NCI-H1092 treated with DMSO at 0.1 percent for 48 hours (cell line): ENCODE measurements around the gene TBC1D1.
"Not testable (repeated sequence)": the region's sequence is repeated elsewhere in the genome, so short reads cannot be mapped to it uniquely, and the experiment has no call there.

ENCODE experiments used
- DNase-seq: peaks from one replicate; lab custom pipeline; 2025; lab: John Stamatoyannopoulos, UW

The TBC1D1 gene

GRCh38 chr4:37964734-37965457 lies 74.0 kb downstream of the TBC1D1 start:
- DNase-seq, result no peak

GRCh38 chr4:37966044-37966443 lies 75.2 kb downstream of the TBC1D1 start:
- DNase-seq, result no peak

- DNase-seq, result no peak
Observed at GRCh38 chr4:37967736-37968135, 76.9 kb downstream of the TBC1D1 start.

- no peak for DNase-seq
Observed at GRCh38 chr4:37968747-37969146, 77.9 kb downstream of the TBC1D1 start.

- DNase-seq, result no peak
Observed at GRCh38 chr4:37970702-37971101, 79.8 kb downstream of the TBC1D1 start.

- DNase-seq, result no peak
Observed at GRCh38 chr4:37971202-37971601, 80.3 kb downstream of the TBC1D1 start.

GRCh38 chr4:37973441-37973840 lies 82.6 kb downstream of the TBC1D1 start:
- no peak for DNase-seq

GRCh38 chr4:37975321-37975822 lies 84.5 kb downstream of the TBC1D1 start:
- DNase-seq, result not testable (repeated sequence)

GRCh38 chr4:37976507-37976906 lies 85.6 kb downstream of the TBC1D1 start:
- no peak for DNase-seq

GRCh38 chr4:37976991-37977470 lies 86.1 kb downstream of the TBC1D1 start:
- DNase-seq, result peak; percentile 41

GRCh38 chr4:37977471-37978247 lies 86.8 kb downstream of the TBC1D1 start:
- peak; percentile 40 for DNase-seq

GRCh38 chr4:37978248-37978924 lies 87.5 kb downstream of the TBC1D1 start:
- no peak for DNase-seq

- no peak for DNase-seq
Observed at GRCh38 chr4:37980246-37980645, 89.4 kb downstream of the TBC1D1 start.

GRCh38 chr4:37981425-37981824 lies 90.5 kb downstream of the TBC1D1 start:
- DNase-seq, result no peak

GRCh38 chr4:37981844-37982720 lies 91.2 kb downstream of the TBC1D1 start:
- no peak for DNase-seq

GRCh38 chr4:37982736-37983135 lies 91.9 kb downstream of the TBC1D1 start:
- DNase-seq, result no peak

GRCh38 chr4:37983951-37984350 lies 93.1 kb downstream of the TBC1D1 start:
- no peak for DNase-seq

- no peak for DNase-seq
Observed at GRCh38 chr4:37985730-37986275, 94.9 kb downstream of the TBC1D1 start.

GRCh38 chr4:37988670-37989069 lies 97.8 kb downstream of the TBC1D1 start:
- no peak for DNase-seq

- no peak for DNase-seq
Observed at GRCh38 chr4:37989398-37990260, 98.7 kb downstream of the TBC1D1 start.
